Prostate gland (tissue), 2 donors: ENCODE data around the gene LRRIQ1.

Source experiments
- CTCF ChIP-seq, 4 experiments: fragments of 200-600 bp in 2 of 4; fragments of 450-650 bp in 2 of 4; sonication (generic) in 2 of 4; IDR thresholded peaks; 1 replicate in 3 of 4; 2 replicates in 1 of 4; pipeline ENCODE4 v1.5.1; 2016 to 2019; ENCODE audit warnings: antibody characterized with exemption in 4 of 4, mild to moderate bottlenecking in 2 of 4, moderate library complexity in 2 of 4
- POLR2A ChIP-seq: fragments of 450-650 bp; IDR thresholded peaks from one replicate; pipeline ENCODE4 v1.6.1; 2016; ENCODE audit warnings: antibody characterized with exemption, mild to moderate bottlenecking
- POLR2AphosphoS5 ChIP-seq: sonication (generic); formaldehyde crosslinking; IDR thresholded peaks from one replicate; pipeline ENCODE4 v1.6.1; 2017; ENCODE audit warnings: antibody characterized with exemption

- no peak for TF ChIP-seq POLR2A
- TF ChIP-seq CTCF (IDR thresholded peaks at IDR 0.05): no peak
- no peak for TF ChIP-seq POLR2AphosphoS5
These were observed 242.7 kb downstream of the LRRIQ1 start for GRCh38 chr12:85278598-85279448.
